GM23248 (cell line): ENCODE measurements around the gene TEKT3. TPM values are rescaled to one million over a fixed set of nuclear protein-coding genes. Genes with fewer than 3 reads are reported as not detected.
A peak's percentile ranks its signal among the peaks of the same experiment; 100 is the strongest.

ENCODE experiments used
- DNase-seq: peaks from one replicate; pipeline ENCODE4 v3.0.0-alpha.2; 2015
- H2AFZ ChIP-seq: fragments of 200-600 bp; sonication (generic); 2 replicates; pipeline ENCODE4 v1.6.1; 2016; ENCODE audit warnings: antibody characterized with exemption
- H3F3A ChIP-seq: fragments of 200-600 bp; sonication (generic); 2 replicates; pipeline ENCODE4 v1.6.1; 2016; ENCODE audit warnings: mild to moderate bottlenecking, antibody characterized with exemption, mixed run types; ENCODE audit not compliant: insufficient read depth
- H3K27ac ChIP-seq: fragments of 200-600 bp; sonication (generic); 2 replicates; pipeline ENCODE4 v1.5.1; 2016; ENCODE audit warnings: mild to moderate bottlenecking
- H3K27me3 ChIP-seq: fragments of 200-600 bp; sonication (generic); replicated peaks from 2 replicates; pipeline ENCODE4 v1.6.1; 2016; ENCODE audit warnings: mild to moderate bottlenecking; ENCODE audit not compliant: insufficient read depth
- H3K36me3 ChIP-seq: fragments of 200-600 bp; sonication (generic); 2 replicates; pipeline ENCODE4 v1.6.1; 2016; ENCODE audit warnings: low read depth, mild to moderate bottlenecking
- H3K4me1 ChIP-seq: fragments of 200-600 bp; sonication (generic); 2 replicates; pipeline ENCODE4 v1.6.1; 2016; ENCODE audit warnings: mild to moderate bottlenecking; ENCODE audit not compliant: insufficient read depth
- H3K4me2 ChIP-seq: fragments of 200-600 bp; sonication (generic); one replicate; pipeline ENCODE4 v1.6.1; 2016; ENCODE audit warnings: mild to moderate bottlenecking; ENCODE audit not compliant: unreplicated experiment
- H3K4me3 ChIP-seq: fragments of 200-600 bp; sonication (generic); 2 replicates; pipeline ENCODE4 v1.5.1; 2016; ENCODE audit warnings: mild to moderate bottlenecking
- H3K79me2 ChIP-seq: fragments of 200-600 bp; sonication (generic); 2 replicates; pipeline ENCODE4 v1.6.1; 2016; ENCODE audit warnings: mild to moderate bottlenecking; ENCODE audit not compliant: insufficient read depth
- H3K9ac ChIP-seq: fragments of 200-600 bp; sonication (generic); 2 replicates; pipeline ENCODE4 v1.6.1; 2016; ENCODE audit warnings: mild to moderate bottlenecking
- H3K9me2 ChIP-seq: fragments of 200-600 bp; sonication (generic); 2 replicates; pipeline ENCODE4 v1.6.1; 2016; ENCODE audit warnings: mixed run types, mild to moderate bottlenecking, moderate library complexity; ENCODE audit not compliant: insufficient read depth
- H3K9me3 ChIP-seq: fragments of 200-600 bp; sonication (generic); one replicate; pipeline ENCODE4 v1.6.1; 2017; ENCODE audit warnings: low read depth
- H4K20me1 ChIP-seq: fragments of 200-600 bp; sonication (generic); 2 replicates; pipeline ENCODE4 v1.6.0; 2016; ENCODE audit not compliant: insufficient read depth
- EZH2 ChIP-seq: fragments of 200-600 bp; sonication (generic); IDR thresholded peaks from 2 replicates; pipeline ENCODE4 v1.6.1; 2018; ENCODE audit warnings: antibody characterized with exemption, mild to moderate bottlenecking; ENCODE audit not compliant: insufficient read depth, poor library complexity, severe bottlenecking
- EZH2phosphoT487 ChIP-seq: fragments of 200-600 bp; sonication (generic); IDR thresholded peaks from 2 replicates; pipeline ENCODE4 v1.6.1; 2018; ENCODE audit warnings: antibody characterized with exemption, moderate library complexity, mild to moderate bottlenecking, low read depth; ENCODE audit not compliant: insufficient read depth
- WGBS, 2 experiments: methylation state at CpG; one replicate each; pipeline ENCODE4 v1.1.6; 2015 to 2017; ENCODE audit warnings: low lambda C conversion rate in 2 of 2, low coverage in 1 of 2; ENCODE audit errors: missing lambda C conversion rate in 2 of 2; 5-methylcytosine and 5-hydroxymethylcytosine counted together
- in situ Hi-C: fragments of 300-500 bp; cut with MboI; formaldehyde crosslinking; loops from 2 replicates; pipeline ENCODE4 v1.15.0; 2020
- polyA plus RNA-seq: library from polyadenylated mRNA; unstranded; fragments of >200 nt; fragmentation: Nextera tagmentation; extraction: Ambion mirVana; gene quantifications from 2 replicates; pipeline ENCODE4 v1.2.1, GENCODE V29; 2016
- total RNA-seq: library from RNA; depleted of rRNA; stranded (reverse); fragments of >200 nt; shearing (Covaris generic); gene quantifications from 2 replicates; pipeline ENCODE4 v1.2.3, GENCODE V29; 2014

TEKT3 gene
- total and polyA plus RNA-seq, 2 experiments from 2014 or later: not detected

DNA sequence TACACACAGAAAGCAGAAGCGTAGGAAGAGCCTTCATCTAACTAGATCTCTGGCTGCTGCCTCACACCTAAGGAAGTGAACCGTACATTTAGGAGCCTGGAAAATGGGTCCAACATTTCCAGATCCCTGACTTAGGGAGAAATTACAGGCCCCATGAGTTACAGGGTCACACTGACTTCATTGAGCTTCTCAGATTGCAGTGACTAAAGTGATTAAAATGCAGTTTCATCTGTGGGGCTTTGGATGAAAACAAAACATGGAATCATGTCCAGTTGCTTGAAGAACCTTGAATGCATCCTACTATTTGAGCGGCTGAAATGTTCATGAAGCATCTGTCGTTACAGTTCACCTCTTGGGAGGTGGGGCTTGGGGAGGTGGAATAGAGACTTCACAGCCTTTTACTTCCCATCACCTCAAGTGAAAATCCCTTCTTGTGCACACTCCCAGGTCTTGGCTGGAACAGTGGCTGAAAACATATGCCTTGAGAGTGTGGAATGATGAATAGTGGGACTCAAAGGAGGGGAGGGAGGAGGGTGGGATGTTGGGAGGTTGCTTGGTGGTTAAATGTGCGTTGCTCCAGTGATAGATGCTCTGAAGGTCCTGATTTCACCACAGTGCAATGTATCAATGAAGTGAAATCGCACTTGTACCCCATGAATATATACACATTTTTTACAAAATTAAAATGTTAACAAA lies 19.7 kb downstream of the TEKT3 start:
- Histone ChIP-seq H3F3A (no peaks in the 10 kb centered on the region), H4K20me1 (no peaks in the 10 kb centered on the region), H2AFZ (no peak overlapping the region), H3K4me3 (no peak overlapping the region), H3K27ac (no peak overlapping the region), H3K4me2 (no peak overlapping the region), H3K4me1 (peaks cover 7% of the 10 kb centered on the region; the same call in 1 of the 2 replicates), H3K9ac (no peak overlapping the region), H3K9me2 (no peaks in the 10 kb centered on the region), H3K36me3 (no peaks in the 10 kb centered on the region), H3K79me2 (no peaks in the 10 kb centered on the region), H3K9me3 (no peaks in the 10 kb centered on the region), H3K27me3 (peaks cover 9% of the 10 kb centered on the region; the same call in 1 of the 2 replicates)
- TF ChIP-seq EZH2: no peak
- TF ChIP-seq EZH2phosphoT487: no peak
- peak; percentile 60 for DNase-seq
- 67 to 78% methylated on average over 6 of the region's 6 CpGs for WGBS, 2 experiments
- in situ Hi-C loops: no loop called here

DNA sequence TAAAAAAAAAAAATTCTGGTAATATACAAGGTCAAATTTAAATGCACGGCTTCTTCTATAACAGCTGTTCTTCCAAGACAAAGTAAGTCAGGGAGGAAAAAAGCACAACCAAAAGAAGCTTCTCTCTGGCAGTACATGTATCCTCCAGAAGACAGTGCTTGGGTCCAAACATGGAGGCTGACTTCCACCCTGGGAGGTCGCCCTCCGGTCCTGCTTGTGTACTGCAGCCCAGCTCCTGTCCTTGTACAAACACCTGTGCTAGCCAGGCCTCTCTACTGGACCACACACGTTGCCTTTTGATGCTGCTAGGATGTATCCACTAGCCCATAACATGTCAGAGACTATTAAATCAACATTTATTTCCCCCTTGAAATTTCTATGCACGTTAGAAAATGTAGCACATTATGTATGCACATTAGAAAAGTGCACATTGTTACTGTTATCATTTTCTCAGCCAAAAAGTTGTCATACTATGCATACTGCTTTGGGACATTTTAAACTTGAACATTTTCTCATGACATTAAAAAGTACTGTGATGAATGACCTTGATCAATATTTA lies 21.9 kb downstream of the TEKT3 start:
- no peaks in the 10 kb centered on the region for H3K36me3 ChIP-seq
- in situ Hi-C loops: no loop called here
- H3K9ac ChIP-seq: no peak overlapping the region
- no peaks in the 10 kb centered on the region for H4K20me1 ChIP-seq
- peaks cover 7% of the 10 kb centered on the region; the same call in 1 of the 2 replicates for H3K4me1 ChIP-seq
- H3F3A ChIP-seq: no peaks in the 10 kb centered on the region
- peaks cover 3% of the 10 kb centered on the region for H3K27me3 ChIP-seq
- no peak overlapping the region for H3K4me3 ChIP-seq
- H3K9me3 ChIP-seq: no peaks in the 10 kb centered on the region
- TF ChIP-seq EZH2phosphoT487: no peak
- no peak overlapping the region for H2AFZ ChIP-seq
- DNase-seq: no peak
- no peaks in the 10 kb centered on the region for H3K79me2 ChIP-seq
- WGBS, 2 experiments: 60 to 68% methylated on average over 5 of the region's 5 CpGs
- no peak overlapping the region for H3K27ac ChIP-seq
- no peak overlapping the region for H3K4me2 ChIP-seq
- H3K9me2 ChIP-seq: no peaks in the 10 kb centered on the region

DNA sequence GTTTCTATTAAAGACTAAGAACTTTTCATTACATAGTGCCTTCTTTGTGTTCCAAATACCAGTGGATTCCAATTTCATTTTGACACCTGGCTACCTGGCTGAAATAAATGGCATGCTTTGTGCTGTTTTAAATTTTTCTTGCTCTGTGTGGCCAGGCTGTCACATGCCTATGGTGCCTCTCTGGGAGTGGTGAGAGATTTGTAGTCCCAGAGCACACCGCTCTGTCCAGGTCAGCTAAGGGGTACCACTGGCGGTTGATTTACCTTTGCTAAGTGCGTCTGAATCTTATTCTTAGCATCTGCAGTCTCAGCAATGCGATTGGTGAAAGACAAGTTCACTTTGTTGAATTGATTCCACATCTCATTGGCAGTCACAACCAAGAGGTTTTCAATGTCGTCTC lies 29.4 kb downstream of the TEKT3 start:
- Histone ChIP-seq H3K4me1 (peaks cover 2% of the 10 kb centered on the region), H3K27ac (no peak overlapping the region), H3K79me2 (no peaks in the 10 kb centered on the region), H3K4me2 (no peak overlapping the region), H3K4me3 (no peak overlapping the region), H3K9me2 (no peaks in the 10 kb centered on the region), H3K27me3 (no peaks in the 10 kb centered on the region; the same call in 1 of the 2 replicates), H4K20me1 (no peaks in the 10 kb centered on the region), H2AFZ (no peak overlapping the region), H3K36me3 (no peaks in the 10 kb centered on the region), H3F3A (no peaks in the 10 kb centered on the region), H3K9ac (no peak overlapping the region), H3K9me3 (no peaks in the 10 kb centered on the region)
- TF ChIP-seq EZH2 (no peak), EZH2phosphoT487 (no peak)
- no peak for DNase-seq
- WGBS, 2 experiments: 44 to 48% methylated on average over 5 of the region's 5 CpGs
- in situ Hi-C loops: no loop called here

DNA sequence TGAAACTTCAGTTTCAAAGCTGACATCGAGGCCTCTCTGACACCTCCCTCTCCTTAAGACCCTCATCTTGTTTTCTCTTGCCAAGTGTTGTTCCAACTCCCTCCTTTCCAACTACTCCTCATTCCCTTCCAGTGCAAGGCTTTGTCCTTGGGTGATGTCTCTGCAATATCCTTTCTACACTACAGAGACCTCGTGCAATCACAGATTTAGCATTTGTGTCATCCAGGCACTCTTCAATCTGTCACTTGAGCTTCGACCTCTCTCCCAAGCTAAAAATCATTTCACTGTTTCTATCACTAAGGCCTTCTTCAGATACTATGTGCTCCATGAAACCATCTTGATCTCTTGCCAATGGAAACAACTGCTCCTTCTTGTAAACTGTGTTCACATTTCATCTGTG lies 31.6 kb downstream of the TEKT3 start:
- in situ Hi-C loops: loop anchor here (10.0 kb wide), 1 partner anchor 65 kb away; no protein-coding TSS in a partner anchor
- 52 to 55% methylated on average over 3 of the region's 3 CpGs for WGBS, 2 experiments
- no peak overlapping the region for H3K9ac ChIP-seq
- H3K27ac ChIP-seq: no peak overlapping the region
- peaks cover 13% of the 10 kb centered on the region for H3K4me1 ChIP-seq
- no peak for DNase-seq
- H2AFZ ChIP-seq: no peak overlapping the region
- H3K79me2 ChIP-seq: no peaks in the 10 kb centered on the region
- H3K4me2 ChIP-seq: no peak overlapping the region
- H3K9me3 ChIP-seq: no peaks in the 10 kb centered on the region
- no peaks in the 10 kb centered on the region for H3K27me3 ChIP-seq
- no peaks in the 10 kb centered on the region for H4K20me1 ChIP-seq
- peaks cover 9% of the 10 kb centered on the region; the same call in 1 of the 2 replicates for H3F3A ChIP-seq
- no peak for TF ChIP-seq EZH2phosphoT487
- no peak for TF ChIP-seq EZH2
- no peaks in the 10 kb centered on the region for H3K36me3 ChIP-seq
- H3K9me2 ChIP-seq: no peaks in the 10 kb centered on the region
- H3K4me3 ChIP-seq: no peak overlapping the region
